H1 (cell line): ENCODE data around the gene GDF9. TPM values are rescaled to one million over a fixed set of nuclear protein-coding genes. Genes with fewer than 3 reads are reported as not detected.

ENCODE experiments used
- ASH2L ChIP-seq: fragments of 200-600, 300-600 bp; sonication (generic); IDR thresholded peaks from one replicate; pipeline ENCODE4 v1.7.1; 2017; ENCODE audit warnings: low read length
- CTBP2 ChIP-seq: IDR thresholded peaks from 2 replicates; pipeline ENCODE4 v1.7.0; 2011; ENCODE audit warnings: borderline replicate concordance, mild to moderate bottlenecking, moderate library complexity, mixed read lengths, low read length; ENCODE audit not compliant: insufficient read depth, insufficient read length
- CTCF ChIP-seq, 3 experiments: IDR thresholded peaks; 1 replicate in 2 of 3; 2 replicates in 1 of 3; pipeline versions ENCODE4 v1.5.1 to v1.6.1; 2011; ENCODE audit warnings: low read length in 3 of 3, mild to moderate bottlenecking in 3 of 3, inconsistent platforms in 2 of 3, low read depth in 1 of 3, moderate library complexity in 1 of 3; ENCODE audit not compliant: insufficient read depth in 1 of 3; ENCODE audit errors: control extremely low read depth in 1 of 3
- GABPA ChIP-seq: IDR thresholded peaks from 2 replicates; pipeline ENCODE4 v1.6.1; 2011; ENCODE audit warnings: mild to moderate bottlenecking, low read length, moderate library complexity, borderline replicate concordance; ENCODE audit not compliant: insufficient read depth
- KDM4A ChIP-seq: IDR thresholded peaks from one replicate; pipeline ENCODE4 v1.7.1; 2012; ENCODE audit warnings: low read depth, mild to moderate bottlenecking, moderate library complexity, low read length, inconsistent platforms; ENCODE audit not compliant: severe bottlenecking
- PHF8 ChIP-seq: fragments of 200-600 bp; sonication (generic); conservative IDR thresholded peaks from 2 replicates; pipeline ENCODE4 v1.7.1; 2012; ENCODE audit warnings: low read depth, mild to moderate bottlenecking, inconsistent platforms, low read length, moderate library complexity
- POU5F1 ChIP-seq: IDR thresholded peaks from 2 replicates; pipeline ENCODE4 v1.6.1; 2011; ENCODE audit warnings: low read depth, mild to moderate bottlenecking, low read length, moderate library complexity
- RAD21 ChIP-seq, 2 experiments: IDR thresholded peaks in 1 of 2; conservative IDR thresholded peaks in 1 of 2; 2 replicates each; pipeline ENCODE4 v1.6.1; 2011; ENCODE audit warnings: low read depth in 2 of 2, low read length in 2 of 2, improper control_type of control experiment in 1 of 2, inconsistent platforms in 1 of 2, mild to moderate bottlenecking in 1 of 2, moderate library complexity in 1 of 2
- RBBP5 ChIP-seq: IDR thresholded peaks from 2 replicates; pipeline ENCODE4 v1.7.1; 2012; ENCODE audit warnings: low read depth, mild to moderate bottlenecking, inconsistent platforms, low read length, moderate library complexity, borderline replicate concordance
- SIN3A ChIP-seq, 2 experiments: IDR thresholded peaks in 1 of 2; conservative IDR thresholded peaks in 1 of 2; 2 replicates each; pipeline ENCODE4 v1.6.1; 2011 to 2012; ENCODE audit warnings: low read length in 2 of 2, improper control_type of control experiment in 1 of 2, low read depth in 1 of 2, mild to moderate bottlenecking in 1 of 2
- SIRT6 ChIP-seq: IDR thresholded peaks from one replicate; pipeline ENCODE4 v1.7.1; 2012; ENCODE audit warnings: low read length, inconsistent platforms
- SRF ChIP-seq: IDR thresholded peaks from 2 replicates; pipeline ENCODE4 v1.6.1; 2011; ENCODE audit warnings: mild to moderate bottlenecking, low read depth, low read length, moderate library complexity
- TAF1 ChIP-seq: IDR thresholded peaks from 2 replicates; pipeline ENCODE4 v1.6.1; 2011; ENCODE audit warnings: mild to moderate bottlenecking, low read depth, low read length
- YY1 ChIP-seq: IDR thresholded peaks from 2 replicates; pipeline ENCODE4 v1.6.1; 2011; ENCODE audit warnings: low read depth, mild to moderate bottlenecking, low read length
- polyA plus RNA-seq, 7 experiments: library from polyadenylated mRNA; depleted of rRNA in 3 of 7; stranded (reverse) in 5 of 7; unstranded in 2 of 7; fragments of >200 nt in 5 of 7; fragments of 200-250 nt in 2 of 7; gene quantifications; 1 replicate in 5 of 7; 2 replicates in 1 of 7; 4 replicates in 1 of 7; pipeline versions ENCODE4 v1.2.1 to v1.2.3, GENCODE V29; 2011 to 2013; ENCODE audit warnings: missing spikeins in 2 of 7, mixed read lengths in 2 of 7
- total RNA-seq: library from RNA; stranded (reverse); fragmentation: NEBNext Ultra II Directional; extraction: Animal tissue kit (Norgen Biotek cat#: 25700); gene quantifications from 2 replicates; pipeline ENCODE4 v1.2.1, GENCODE V29; 2021

GDF9 gene
- total and polyA plus RNA-seq, 2 of the 8 experiments (the other 6 are each of a cell fraction or from before 2014, with no cell fraction given), result 0.14 TPM; not detected in 1

GRCh38 chr5:132829742-132830435 lies 36.4 kb downstream of the GDF9 start (continued):
- no peak; the same call in 1 of the 2 replicates for TF ChIP-seq TAF1
- no peak for TF ChIP-seq POU5F1
- TF ChIP-seq ASH2L, result no peak
- TF ChIP-seq RAD21 (IDR thresholded peaks at IDR 0.05 in 1 of 2, conservative IDR thresholded peaks at IDR 0.05 in 1 of 2; ENCODE audit: low read depth in 2 of 2, low read length in 2 of 2), result peak; percentile 67 to 77
- no peak for TF ChIP-seq PHF8
- peak in 1 of 2 experiments; percentile 47; a peak in 1 of 4 replicates for TF ChIP-seq SIN3A (conservative IDR thresholded peaks at IDR 0.05 in 1 of 2, IDR thresholded peaks at IDR 0.05 in 1 of 2; ENCODE audit: low read depth in 1 of 2, low read length in 2 of 2)
- TF ChIP-seq CTBP2, result no peak
- no peak for TF ChIP-seq SIRT6
- TF ChIP-seq GABPA, result 0 out of 2 replicates have a peak, but pooled peaks have one; percentile 25
- TF ChIP-seq CTCF (IDR thresholded peaks at IDR 0.05; ENCODE audit: control extremely low read depth in 1 of 3, insufficient read depth in 1 of 3, low read depth in 1 of 3, low read length in 3 of 3), result peak in 2 of 3 experiments; percentile 70 to 80; a peak in 3 of 4 replicates
- peak; percentile 81 for TF ChIP-seq KDM4A
- no peak for TF ChIP-seq SRF
- 0 out of 2 replicates have a peak, but pooled peaks have one; percentile 33 for TF ChIP-seq RBBP5
- TF ChIP-seq YY1, result 0 out of 2 replicates have a peak, but pooled peaks have one; percentile 63
